Caco-2 (cell line): ENCODE measurements around the gene RRM2. TPM values are rescaled to one million over a fixed set of nuclear protein-coding genes. Genes with fewer than 3 reads are reported as not detected.

ENCODE experiments used
- BruUV-seq: library from RNA; stranded (reverse); fragments of 400-500 nt; replicated peaks from 2 replicates; lab custom pipeline; 2021; lab: Mats Ljungman, UMichigan
- CTCF ChIA-PET: fragments of 300-600 bp; sonication (Branson Sonifier 250); formaldehyde crosslinking; loops from one replicate; lab custom pipeline; 2022; ENCODE audit warnings: antibody characterized with exemption; lab: Charles Lee
- POLR2A ChIA-PET: fragments of 300-600 bp; sonication (Branson Sonifier 250); formaldehyde crosslinking; loops from one replicate; lab custom pipeline; 2022; ENCODE audit warnings: antibody characterized with exemption; lab: Charles Lee
- DNase-seq, 2 experiments: peaks; one replicate each; pipeline versions ENCODE4 v3.0.0 to v3.0.0-alpha.2; 2020 to 2022
- H3K27me3 ChIP-seq: replicated peaks from 2 replicates; pipeline ENCODE4 v1.6.0; 2011; ENCODE audit warnings: low read length; ENCODE audit not compliant: control insufficient read depth, insufficient read depth
- H3K36me3 ChIP-seq: 2 replicates; pipeline ENCODE4 v1.5.1; 2011; ENCODE audit warnings: low read length; ENCODE audit not compliant: control insufficient read depth, insufficient read depth
- H3K4me1 ChIP-seq: fragments of 250-450 bp; sonication (Bioruptor Pico); 2 replicates; pipeline ENCODE4 v1.5.1; 2020; ENCODE audit warnings: mild to moderate bottlenecking
- H3K4me3 ChIP-seq: 2 replicates; pipeline ENCODE4 v1.5.1; 2011; ENCODE audit warnings: low read depth, mild to moderate bottlenecking, control low read depth, low read length
- H3K9me3 ChIP-seq: fragments of 250-450 bp; sonication (Bioruptor Pico); 2 replicates; pipeline ENCODE4 v1.5.1; 2020; ENCODE audit warnings: mild to moderate bottlenecking, moderate library complexity
- H3K27ac Mint-ChIP-seq: one replicate; pipeline ENCODE4 v1.8.0; 2022; ENCODE audit warnings: mixed read lengths; ENCODE audit not compliant: unreplicated experiment
- H3K27me3 Mint-ChIP-seq: one replicate; pipeline ENCODE4 v1.8.0; 2022; ENCODE audit warnings: mixed read lengths; ENCODE audit not compliant: insufficient read depth, unreplicated experiment
- H3K36me3 Mint-ChIP-seq: one replicate; pipeline ENCODE4 v1.8.0; 2022; ENCODE audit warnings: mild to moderate bottlenecking, mixed read lengths; ENCODE audit not compliant: insufficient read depth, unreplicated experiment
- H3K4me1 Mint-ChIP-seq: one replicate; pipeline ENCODE4 v1.8.0; 2022; ENCODE audit warnings: low read depth, mixed read lengths; ENCODE audit not compliant: unreplicated experiment
- H3K4me3 Mint-ChIP-seq: one replicate; pipeline ENCODE4 v1.8.0; 2022; ENCODE audit warnings: mild to moderate bottlenecking, moderate library complexity, mixed read lengths; ENCODE audit not compliant: unreplicated experiment
- H3K9me3 Mint-ChIP-seq: one replicate; pipeline ENCODE4 v1.8.0; 2022; ENCODE audit warnings: mixed read lengths; ENCODE audit not compliant: unreplicated experiment
- CTCF ChIP-seq, 2 experiments: fragments of 200-600 bp in 1 of 2; IDR thresholded peaks; 1 replicate in 1 of 2; 2 replicates in 1 of 2; pipeline versions ENCODE4 v1.5.1 to v1.8.0; 2011 to 2022; ENCODE audit warnings: antibody characterized with exemption in 1 of 2, control low read depth in 1 of 2, inconsistent platforms in 1 of 2, low read depth in 1 of 2, low read length in 1 of 2, mild to moderate bottlenecking in 1 of 2, moderate library complexity in 1 of 2; ENCODE audit not compliant: insufficient read depth in 1 of 2, severe bottlenecking in 1 of 2, unreplicated experiment in 1 of 2
- intact Hi-C: fragments of 100-400 bp; cut with micrococcal nuclease; formaldehyde crosslinking; loops from one replicate; pipeline ENCODE4 v1.10.0; 2022; ENCODE audit not compliant: unreplicated experiment
- total RNA-seq: library from RNA; stranded (reverse); gene quantifications from 2 replicates; pipeline ENCODE4 v1.2.3, GENCODE V29; 2022

RRM2 gene
- total RNA-seq, 1 experiment from 2014 or later: 169 TPM

GRCh38 chr2:10075571-10076209 lies 46.8 kb upstream of the RRM2 start:
- no peak overlapping the region for H3K27ac Mint-ChIP-seq
- H3K27me3 ChIP-seq: no peaks in the 10 kb centered on the region
- peaks cover 6% of the 10 kb centered on the region for H3K4me1 Mint-ChIP-seq
- H3K9me3 ChIP-seq: no peaks in the 10 kb centered on the region
- ChIA-PET POLR2A (no interaction called here), CTCF (interaction anchor here (1.6 to 8.2 kb wide), 3 partner anchors 19 to 22 kb away, joined by 4 to 210 read pairs (median 7); no protein-coding TSS in a partner anchor)
- BruUV-seq: no TSS peak
- intact Hi-C loops: loop anchor here (10.0 kb wide), 2 partner anchors 149 to 589 kb away; no protein-coding TSS in a partner anchor
- no peak overlapping the region for H3K4me3 ChIP-seq
- no peaks in the 10 kb centered on the region for H3K36me3 ChIP-seq
- peaks cover 23% of the 10 kb centered on the region for H3K27me3 Mint-ChIP-seq
- DNase-seq: no peak
- H3K36me3 Mint-ChIP-seq: no peaks in the 10 kb centered on the region
- H3K4me1 ChIP-seq: peaks cover 5% of the 10 kb centered on the region; the same call in 1 of the 2 replicates
- no peaks in the 10 kb centered on the region for H3K9me3 Mint-ChIP-seq
- no peak for TF ChIP-seq CTCF (IDR thresholded peaks at IDR 0.05; ENCODE audit: insufficient read depth in 1 of 2, low read depth in 1 of 2, low read length in 1 of 2, severe bottlenecking in 1 of 2, unreplicated experiment in 1 of 2)
- H3K4me3 Mint-ChIP-seq: no peak overlapping the region

GRCh38 chr2:10076511-10076910 lies 46.0 kb upstream of the RRM2 start:
- Mint-ChIP-seq H3K4me1 (peaks cover 6% of the 10 kb centered on the region), H3K9me3 (no peaks in the 10 kb centered on the region), H3K4me3 (no peak overlapping the region), H3K27me3 (peaks cover 23% of the 10 kb centered on the region), H3K36me3 (no peaks in the 10 kb centered on the region), H3K27ac (no peak overlapping the region)
- DNase-seq: no peak
- Histone ChIP-seq H3K9me3 (no peaks in the 10 kb centered on the region), H3K27me3 (no peaks in the 10 kb centered on the region), H3K4me3 (no peak overlapping the region), H3K4me1 (peaks cover 5% of the 10 kb centered on the region; the same call in 1 of the 2 replicates), H3K36me3 (no peaks in the 10 kb centered on the region)
- CTCF ChIA-PET: interaction anchor here (0.9 to 1.7 kb wide), 3 partner anchors 19 to 358 kb away, joined by 4 to 7 read pairs (median 4); no protein-coding TSS in a partner anchor
- TF ChIP-seq CTCF (IDR thresholded peaks at IDR 0.05; ENCODE audit: insufficient read depth in 1 of 2, low read depth in 1 of 2, low read length in 1 of 2, severe bottlenecking in 1 of 2, unreplicated experiment in 1 of 2): no peak
- intact Hi-C loops: loop anchor here (10.0 kb wide), 2 partner anchors 148 to 588 kb away; no protein-coding TSS in a partner anchor
- POLR2A ChIA-PET: no interaction called here
- no TSS peak for BruUV-seq

- intact Hi-C loops: loop anchor here (10.0 kb wide), 2 partner anchors 148 to 588 kb away; no protein-coding TSS in a partner anchor
- H3K4me1 ChIP-seq: peaks cover 5% of the 10 kb centered on the region; the same call in 1 of the 2 replicates
- H3K36me3 Mint-ChIP-seq: no peaks in the 10 kb centered on the region
- no peak overlapping the region for H3K27ac Mint-ChIP-seq
- no peak for TF ChIP-seq CTCF (IDR thresholded peaks at IDR 0.05; ENCODE audit: insufficient read depth in 1 of 2, low read depth in 1 of 2, low read length in 1 of 2, severe bottlenecking in 1 of 2, unreplicated experiment in 1 of 2)
- ChIA-PET CTCF (interaction anchor here (0.9 to 1.7 kb wide), 3 partner anchors 18 to 358 kb away, joined by 4 to 7 read pairs (median 4); no protein-coding TSS in a partner anchor), POLR2A (no interaction called here)
- no TSS peak for BruUV-seq
- no peaks in the 10 kb centered on the region for H3K36me3 ChIP-seq
- H3K9me3 ChIP-seq: no peaks in the 10 kb centered on the region
- H3K4me3 Mint-ChIP-seq: no peak overlapping the region
- no peaks in the 10 kb centered on the region for H3K9me3 Mint-ChIP-seq
- no peaks in the 10 kb centered on the region for H3K27me3 ChIP-seq
- H3K4me3 ChIP-seq: no peak overlapping the region
- H3K4me1 Mint-ChIP-seq: peaks cover 6% of the 10 kb centered on the region
- DNase-seq: no peak
- H3K27me3 Mint-ChIP-seq: peaks cover 25% of the 10 kb centered on the region
Measured at GRCh38 chr2:10076988-10077527, 45.5 kb upstream of the RRM2 start.
